Amniotic stem cell (primary cell): ENCODE measurements around the gene WDFY3.
"Not testable (repeated sequence)": the region's sequence is repeated elsewhere in the genome, so short reads cannot be mapped to it uniquely, and the experiment has no call there.

Source experiments
- DNase-seq: peaks from one replicate; lab custom pipeline; 2025; lab: John Stamatoyannopoulos, UW

WDFY3 gene

DNA sequence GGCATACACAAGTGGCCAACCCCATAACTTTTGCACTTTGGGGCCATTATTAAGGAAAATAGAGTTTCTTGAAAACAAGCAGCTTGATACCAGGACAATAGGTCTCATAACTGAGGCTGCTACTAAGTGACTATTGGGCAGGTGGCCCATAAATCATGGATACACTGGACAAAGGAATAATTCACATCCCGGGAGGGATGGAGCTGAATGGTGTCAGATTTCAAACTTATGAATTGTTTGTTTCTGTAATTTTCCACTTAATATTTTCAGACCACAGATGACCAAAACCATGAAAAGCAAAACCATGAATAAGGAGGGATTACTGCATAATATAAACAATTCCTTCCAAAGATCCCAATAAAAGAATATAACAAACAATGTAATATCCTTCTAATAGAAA is 114.4 kb downstream of the WDFY3 start:
- DNase-seq, result no peak

DNA sequence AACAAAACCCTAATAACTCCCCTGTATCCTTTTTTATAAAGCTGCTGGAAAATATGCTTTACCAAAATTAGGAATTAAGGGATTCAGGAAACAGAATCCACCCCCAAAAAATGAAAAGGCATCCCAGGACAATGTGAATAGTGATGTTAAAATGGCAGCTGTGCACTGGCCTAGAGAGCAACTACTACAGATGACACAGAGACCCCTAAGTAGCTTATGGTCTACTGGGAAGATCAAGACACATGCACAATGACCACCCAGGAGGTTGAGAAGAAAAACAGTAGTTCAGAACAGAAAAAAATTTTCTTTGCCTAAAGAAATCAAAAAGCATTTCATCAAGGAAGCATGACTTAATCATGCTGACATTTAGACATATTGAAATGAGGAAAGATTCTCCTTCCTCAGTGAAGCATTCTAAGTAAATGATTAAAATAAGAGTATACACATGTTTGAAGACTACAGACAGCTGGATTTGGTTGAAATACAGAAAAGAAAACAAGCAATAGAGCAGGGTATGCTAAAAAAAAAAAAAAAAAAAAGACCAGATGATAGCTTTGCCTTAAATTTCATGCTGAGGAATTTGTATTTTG is 117.3 kb downstream of the WDFY3 start:
- DNase-seq, result no peak

DNA sequence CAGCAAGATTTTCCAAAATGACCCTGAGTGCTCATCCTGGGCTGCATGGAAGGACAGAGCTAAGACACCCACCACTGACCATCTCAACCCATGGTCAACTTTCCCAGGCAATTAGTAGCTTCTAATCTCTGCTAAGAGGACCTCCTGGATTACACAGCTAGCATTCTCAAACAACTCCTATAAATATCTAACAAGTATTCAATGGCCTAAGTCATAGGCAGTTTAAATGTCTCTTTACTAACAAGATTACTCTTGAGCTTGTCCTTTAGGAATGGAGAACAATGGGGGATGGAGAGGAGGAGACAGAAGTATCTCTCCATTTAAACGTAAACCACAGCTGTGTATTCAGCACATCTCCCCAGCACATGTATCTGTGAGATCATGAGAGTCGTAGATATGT is 118.1 kb downstream of the WDFY3 start:
- no peak for DNase-seq

DNA sequence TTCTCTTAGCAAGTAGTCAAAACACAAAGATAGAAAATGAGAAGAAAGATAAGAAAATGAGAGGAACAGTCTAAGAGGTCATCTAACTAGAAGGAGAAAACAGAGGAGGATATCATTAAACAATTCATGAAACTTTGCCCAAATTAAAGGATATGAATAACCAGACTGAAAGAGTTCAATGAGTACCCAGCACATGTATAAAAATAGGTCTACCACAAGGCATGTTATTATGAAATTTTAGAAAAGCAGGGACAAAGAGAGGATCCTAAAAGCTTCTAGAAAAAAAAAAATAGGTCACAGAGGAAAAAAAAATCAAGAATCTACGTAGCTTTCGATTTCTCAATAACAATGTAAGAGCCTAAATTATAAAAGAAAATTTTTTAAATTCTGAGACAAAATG is 118.5 kb downstream of the WDFY3 start:
- no peak for DNase-seq

DNA sequence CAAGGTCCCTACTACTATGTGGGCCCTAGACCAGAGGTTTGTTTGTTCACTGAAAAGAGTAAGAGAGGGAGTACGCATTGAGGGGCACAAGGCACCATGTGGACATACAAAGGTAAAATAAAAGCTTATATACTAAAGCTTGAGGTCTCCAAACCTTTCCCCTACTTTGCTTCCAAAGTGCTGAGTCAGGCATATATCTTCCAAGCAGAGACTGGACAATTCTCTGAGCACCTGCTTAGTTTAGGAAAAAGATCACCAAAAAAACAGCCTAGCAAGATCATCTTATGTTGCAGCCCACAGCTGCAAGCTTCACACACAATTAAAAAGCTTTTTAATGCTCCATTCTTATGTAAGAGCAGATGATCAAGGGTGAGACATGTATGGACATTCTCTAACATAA is 119.5 kb downstream of the WDFY3 start:
- DNase-seq, result no peak

DNA sequence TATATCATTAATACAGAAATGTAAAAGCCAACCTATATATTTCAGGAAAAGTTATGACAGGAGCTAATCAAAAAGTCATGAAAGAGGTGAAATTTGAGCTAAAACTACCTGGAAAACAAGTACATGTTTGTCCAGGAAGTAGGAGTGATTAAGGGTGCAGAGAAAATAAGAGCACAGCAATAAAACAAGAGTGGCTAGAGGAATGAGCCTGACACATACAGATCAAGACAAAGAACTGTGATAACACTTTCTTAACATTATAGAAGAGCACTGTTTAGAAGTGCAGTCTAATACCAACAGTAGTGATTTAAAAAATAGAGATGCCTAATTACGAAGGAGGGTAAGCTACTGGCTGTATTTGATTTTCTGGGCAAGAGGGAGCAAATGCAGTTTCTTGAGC is 125.1 kb downstream of the WDFY3 start:
- no peak for DNase-seq

DNA sequence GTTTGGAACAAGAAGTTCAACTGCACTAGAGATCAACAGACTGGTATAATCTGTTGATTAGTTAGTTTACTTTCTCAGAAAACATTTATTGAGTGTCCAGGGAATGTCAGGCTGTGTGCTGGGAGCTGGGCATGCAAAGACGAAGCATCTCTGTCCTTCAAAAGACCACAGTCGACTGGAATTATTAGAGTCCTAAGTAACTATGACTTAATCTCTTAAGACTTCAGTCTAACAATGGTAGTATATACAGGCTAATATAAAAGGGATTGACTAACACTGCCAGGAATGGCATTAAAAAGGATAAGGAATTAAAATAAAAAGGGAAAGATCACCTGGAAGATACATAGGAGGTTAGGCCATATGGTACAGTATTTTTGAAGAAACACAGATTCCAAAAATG is 128.7 kb downstream of the WDFY3 start:
- DNase-seq, result no peak

DNA sequence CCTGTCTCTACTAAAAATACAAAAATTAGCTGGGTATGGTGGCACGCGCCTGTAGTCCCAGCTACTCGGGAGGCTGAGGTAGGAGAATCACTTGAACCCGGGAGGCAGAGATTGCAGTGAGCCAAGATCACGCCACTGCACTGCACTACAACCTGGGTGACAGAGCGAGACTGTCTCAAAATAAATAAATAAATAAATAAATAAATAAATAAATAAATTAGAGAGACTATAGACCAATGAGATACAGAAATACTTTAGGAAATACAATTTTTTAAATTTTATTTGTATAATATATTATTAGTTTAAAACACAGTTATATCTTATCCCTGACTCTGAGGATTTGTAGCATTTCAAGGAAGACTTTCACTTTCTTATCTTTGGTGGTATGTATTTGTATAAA is 136.9 kb downstream of the WDFY3 start:
- not testable (repeated sequence) for DNase-seq

DNA sequence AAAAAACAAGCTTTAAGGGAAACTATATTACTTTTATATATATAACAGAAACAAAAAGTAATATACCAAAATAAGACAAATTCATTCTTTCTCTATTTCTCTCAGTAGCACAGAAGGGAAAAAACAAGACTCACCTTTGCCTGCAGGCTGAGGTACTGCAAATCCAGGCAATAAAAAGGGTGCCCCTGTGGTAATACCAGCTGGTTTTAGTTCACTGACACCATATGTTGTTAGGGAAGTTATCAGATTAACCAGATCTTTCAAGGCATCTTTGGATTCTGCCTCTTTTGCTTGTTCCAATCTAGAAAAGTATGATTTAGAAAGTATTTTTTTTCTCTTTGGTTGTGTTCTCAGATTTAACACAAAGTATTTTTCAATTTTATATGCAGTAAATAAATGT is 139.8 kb downstream of the WDFY3 start:
- DNase-seq, result no peak

DNA sequence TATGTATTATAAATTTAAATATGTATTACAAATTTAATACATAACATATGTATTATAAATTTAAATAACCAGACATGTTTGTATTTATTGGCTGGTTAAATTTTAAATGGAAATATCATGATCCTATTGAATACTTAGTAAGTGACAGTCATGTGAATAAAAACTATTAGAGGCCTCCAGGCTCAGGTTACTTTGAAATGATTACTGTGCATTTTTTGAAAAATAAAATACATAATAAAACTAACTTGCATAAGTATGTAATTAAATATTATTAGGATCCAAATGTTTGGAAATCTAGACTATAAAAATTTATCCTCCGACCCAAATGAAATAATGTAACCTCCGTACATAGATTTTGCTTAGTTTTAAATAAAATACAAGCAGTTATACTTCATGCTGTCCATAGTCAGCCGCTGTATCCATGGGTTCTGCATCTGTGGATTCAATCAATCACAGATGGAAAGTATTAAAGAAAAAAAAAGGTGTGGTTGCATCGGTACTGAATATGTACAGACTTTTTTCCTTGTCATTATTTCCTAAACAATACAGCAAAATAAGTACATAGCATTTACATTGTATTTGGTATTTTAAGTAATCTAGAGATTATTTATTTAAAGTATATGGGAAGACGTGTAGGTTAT is 140.7 kb downstream of the WDFY3 start:
- no peak for DNase-seq

DNA sequence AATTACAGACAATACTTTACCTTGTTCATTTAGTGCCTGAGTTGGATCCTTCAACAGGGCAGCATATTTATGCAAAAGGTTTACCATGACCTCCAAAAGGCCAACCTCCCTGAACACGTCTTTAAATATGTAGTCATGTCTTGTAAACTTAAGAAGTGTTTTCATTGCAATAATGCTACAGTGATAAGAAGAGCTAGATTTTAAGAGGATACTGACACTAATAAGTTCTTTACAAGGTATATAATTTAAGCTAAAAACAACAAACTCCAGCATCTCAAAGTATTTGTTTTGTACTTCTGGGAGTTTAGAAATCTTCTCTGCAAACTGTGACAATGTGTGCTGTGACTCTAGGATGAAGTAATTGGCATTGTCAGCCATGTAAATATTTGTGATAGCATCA is 145.4 kb downstream of the WDFY3 start:
- no peak for DNase-seq

DNA sequence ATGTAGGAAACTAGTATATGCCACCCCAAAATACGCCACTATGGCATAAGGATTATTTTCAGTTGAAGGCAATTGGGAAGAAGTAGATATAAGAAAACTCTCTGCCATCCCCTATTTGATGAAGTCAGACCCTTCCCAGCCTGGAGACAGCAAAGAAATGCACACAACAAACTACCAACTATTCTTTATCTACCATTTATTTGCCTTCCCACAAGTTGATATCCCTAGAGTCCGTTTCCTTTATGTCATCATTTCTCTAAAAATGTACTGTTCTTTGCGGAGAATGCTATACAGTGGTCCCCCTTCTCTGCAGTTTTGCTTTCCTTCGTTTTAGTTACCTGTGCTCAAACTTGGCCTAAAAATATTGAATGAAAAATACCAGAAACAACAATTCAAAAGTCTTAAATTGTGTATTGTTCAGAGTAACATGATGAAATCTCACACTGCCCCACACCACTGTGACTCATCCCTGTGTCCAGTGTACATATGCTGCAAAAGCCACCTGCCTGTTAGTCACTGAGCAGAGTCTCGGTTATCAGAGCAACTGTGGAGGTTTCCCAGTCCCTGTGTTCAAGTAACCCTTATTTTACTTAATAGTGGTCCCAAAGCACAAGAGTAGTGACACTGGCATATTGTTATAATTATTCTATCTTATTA is 152.3 kb downstream of the WDFY3 start:
- DNase-seq, result peak; percentile 59

DNA sequence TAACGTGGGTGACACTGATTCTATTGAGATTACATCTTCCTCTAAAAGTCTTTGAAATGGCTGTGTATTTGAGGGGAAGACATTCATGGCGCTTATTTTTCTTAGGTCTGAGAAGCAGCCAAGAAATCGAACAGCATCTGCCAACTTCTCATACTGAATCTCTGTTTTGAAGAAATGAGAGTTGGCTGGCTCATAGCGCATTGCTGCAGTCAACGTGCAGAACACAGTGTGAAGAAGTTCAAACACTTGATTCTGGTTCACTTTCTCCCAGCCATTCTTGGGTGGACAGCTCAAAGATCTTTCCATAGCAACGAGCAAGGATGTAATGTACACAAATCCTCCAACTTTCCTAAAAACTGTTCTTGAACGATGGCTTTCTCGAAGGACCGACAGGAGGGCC is 156.5 kb downstream of the WDFY3 start:
- no peak for DNase-seq

DNA sequence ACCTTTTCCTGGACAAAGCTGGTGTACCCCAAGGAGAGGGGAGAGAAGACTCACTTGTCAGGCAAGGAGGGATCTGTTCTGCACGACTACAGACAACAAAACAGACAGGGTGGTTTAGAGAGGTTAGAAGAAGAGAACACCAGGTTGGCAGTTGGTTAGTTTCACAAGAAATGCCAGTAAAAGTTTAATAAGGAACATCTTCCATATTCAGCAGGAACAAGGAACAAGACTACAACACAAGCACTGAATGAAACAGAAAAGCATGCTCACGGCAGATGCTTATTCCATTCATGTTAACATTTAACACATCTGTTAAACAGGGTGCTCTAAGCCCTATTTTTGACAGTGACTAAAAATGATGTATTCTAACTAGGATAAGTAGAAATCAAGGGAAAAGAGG is 158.2 kb downstream of the WDFY3 start:
- no peak for DNase-seq

DNA sequence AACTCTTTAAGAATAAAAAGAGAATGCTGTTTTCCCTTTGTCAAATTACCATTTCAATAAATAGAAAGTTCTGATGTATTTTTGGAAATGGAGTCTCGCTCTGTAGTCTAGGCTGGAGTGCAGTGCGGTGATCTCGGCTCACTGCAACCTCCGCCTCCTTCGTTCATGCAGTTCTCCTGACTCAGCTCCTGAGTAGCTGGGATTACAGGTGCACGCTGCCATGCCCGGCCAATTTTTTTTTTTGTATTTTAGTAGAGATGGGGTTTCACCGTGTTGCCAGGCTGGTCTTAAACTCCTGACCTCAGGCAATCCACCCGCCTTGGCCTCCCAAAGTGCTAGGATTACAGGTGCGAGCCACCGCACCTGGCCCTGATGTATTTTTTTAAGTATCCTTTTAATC is 159.9 kb downstream of the WDFY3 start:
- DNase-seq, result not testable (repeated sequence)

DNA sequence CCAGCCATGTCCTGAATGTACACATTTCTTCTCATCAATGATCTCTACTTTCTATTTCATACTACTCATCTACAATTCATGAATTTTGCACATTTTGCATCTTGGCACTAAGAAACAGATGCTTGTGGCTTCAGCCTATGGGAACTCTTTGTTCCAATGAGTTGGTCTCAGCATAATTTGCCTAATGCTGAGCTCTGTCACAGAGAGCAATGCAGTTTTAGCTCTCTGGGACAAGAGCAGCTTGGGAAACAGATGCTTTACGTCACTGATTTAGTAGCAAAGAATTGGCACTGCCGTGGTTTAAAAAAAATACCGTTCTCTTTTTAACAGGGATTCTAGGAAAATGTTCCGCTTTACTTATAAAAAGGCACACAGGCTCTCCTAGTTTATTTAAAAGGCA is 162.4 kb downstream of the WDFY3 start:
- DNase-seq, result no peak

DNA sequence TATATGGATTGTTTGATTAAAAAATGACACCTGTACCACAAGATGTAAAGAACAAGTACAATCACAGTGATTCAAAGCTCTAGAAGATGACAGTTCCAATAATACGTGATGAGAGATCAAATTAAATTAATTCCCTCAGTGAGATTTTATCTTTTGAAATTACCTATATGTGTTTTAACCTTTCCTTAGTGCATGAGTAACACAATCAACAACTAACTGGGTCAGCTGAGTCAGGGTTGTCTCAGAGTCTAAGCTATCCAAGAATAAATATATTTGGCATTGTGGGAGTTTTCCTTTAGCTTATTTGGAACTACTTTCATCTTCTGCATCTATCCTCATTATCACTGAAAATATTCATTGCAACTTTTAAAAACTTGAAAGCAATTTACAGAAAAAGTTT is 162.8 kb downstream of the WDFY3 start:
- DNase-seq, result no peak

DNA sequence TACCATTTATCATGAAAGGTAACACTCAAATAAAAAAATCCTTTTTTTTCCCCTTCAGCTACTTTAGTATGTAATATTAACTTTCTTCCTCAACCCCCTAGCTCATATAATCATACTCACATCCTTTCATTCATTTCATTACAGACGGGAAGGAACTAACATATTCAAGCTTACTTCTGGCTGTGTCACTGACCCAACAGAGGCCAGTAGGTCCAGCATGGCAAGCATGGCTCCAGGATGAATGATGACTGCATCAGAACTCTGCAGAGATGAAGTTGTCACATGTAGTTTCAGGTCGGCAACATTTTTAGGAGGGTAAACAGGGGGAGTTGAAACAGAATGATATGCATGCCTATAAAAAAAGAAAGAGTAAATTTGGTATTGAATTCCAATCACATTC is 163.4 kb downstream of the WDFY3 start:
- no peak for DNase-seq

DNA sequence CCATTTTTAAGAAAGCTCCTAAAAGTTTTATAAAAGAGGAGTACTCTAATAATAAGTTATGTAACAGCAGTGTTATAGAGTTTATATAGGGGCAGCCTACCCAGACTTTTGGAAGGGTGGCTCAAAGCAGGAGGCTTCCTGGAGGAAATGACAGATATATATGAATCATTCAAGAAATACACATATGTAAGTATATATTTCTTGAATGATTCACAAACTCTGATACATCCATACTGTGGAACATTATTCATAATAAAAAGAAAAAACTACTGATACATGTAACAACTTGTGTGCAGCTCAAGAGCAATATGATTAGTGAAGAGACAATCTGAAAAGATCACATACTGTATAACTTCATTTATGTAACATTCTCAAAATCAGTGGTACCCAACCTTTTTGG is 166.2 kb downstream of the WDFY3 start:
- DNase-seq, result no peak

DNA sequence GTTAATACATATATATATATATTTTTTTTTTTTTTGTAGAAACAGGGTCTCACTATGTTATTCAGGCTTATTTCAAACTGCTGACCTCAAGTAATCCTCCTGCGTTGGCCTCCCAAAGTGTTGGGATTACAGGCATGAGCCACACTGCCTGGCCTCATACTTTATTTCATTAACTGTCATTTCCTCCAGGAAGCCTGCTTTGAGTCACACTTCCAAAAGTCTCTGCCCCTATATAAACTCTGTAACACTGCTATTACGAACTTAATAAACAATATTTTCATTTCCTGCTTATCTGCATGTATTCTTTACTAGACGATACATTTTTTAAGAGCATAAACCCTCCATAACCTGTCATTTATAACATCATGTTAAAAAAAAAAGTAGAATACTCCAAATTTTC is 167.2 kb downstream of the WDFY3 start:
- DNase-seq, result no peak

DNA sequence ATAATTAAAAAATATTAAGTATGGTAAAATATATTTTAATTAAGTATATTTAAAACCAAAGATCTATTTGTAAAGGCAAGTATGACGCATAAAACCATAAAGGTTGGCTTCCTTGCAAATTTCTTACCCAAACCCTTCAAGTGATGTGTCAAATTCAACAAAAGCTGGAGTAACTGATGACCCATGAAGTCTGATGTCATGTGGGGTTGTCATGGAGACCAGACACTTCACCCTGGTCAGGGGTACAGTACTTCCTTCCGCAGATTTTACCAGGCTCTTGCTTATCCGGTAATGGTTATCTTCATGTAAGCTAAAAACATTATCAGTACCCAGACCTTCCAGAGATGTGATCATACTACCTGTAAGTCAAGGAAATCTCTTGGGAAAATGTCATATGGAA is 170.1 kb downstream of the WDFY3 start:
- DNase-seq, result no peak

DNA sequence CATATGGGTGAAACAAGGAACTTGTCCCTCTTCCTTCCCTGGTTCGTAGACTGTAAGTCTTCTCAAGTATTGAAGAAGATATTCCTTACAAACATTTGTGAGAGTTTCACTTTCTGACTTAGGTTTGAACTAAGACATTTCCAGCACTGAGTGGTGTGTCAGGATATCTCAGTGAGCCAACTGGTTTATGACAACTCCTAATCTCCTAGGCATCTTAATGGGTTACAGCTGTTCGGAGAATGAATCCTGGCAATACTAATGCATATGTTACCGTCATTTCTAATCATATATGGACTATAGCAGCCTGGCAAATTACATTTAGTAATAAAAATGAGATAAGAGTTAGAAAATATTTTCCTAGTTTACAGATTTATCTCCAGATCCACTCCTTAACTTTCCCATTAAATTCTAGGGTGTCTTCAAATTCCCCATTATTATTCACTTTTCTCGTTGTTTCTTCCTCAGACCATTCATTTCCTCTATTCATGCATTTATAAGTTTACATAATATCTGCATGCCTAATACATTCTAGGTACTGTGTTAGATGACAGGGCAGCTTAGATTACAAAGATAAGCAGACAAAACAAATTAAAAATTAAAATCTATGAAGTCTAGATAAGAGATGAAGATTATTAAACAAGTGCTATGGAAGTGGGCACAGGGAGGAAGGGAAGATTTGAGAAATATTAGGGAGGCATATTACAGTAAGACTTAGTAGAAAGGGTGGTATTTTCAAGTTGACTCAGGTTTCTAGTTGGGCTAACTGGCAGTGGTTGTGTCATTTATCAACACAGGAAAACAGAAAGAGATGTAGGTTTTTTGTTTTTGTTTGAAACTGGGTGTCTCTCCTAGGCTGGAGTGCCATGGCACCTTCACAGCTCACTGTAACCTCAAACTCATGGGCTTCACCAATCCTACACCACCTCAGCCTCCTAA is 173.9 kb downstream of the WDFY3 start:
- DNase-seq, result peak; percentile 66
